SJCRH30 (cell line): ENCODE measurements around the gene CADPS. TPM values are rescaled to one million over a fixed set of nuclear protein-coding genes. Genes with fewer than 3 reads are reported as not detected.

Experiments
- DNase-seq, 2 experiments: peaks; one replicate each; pipeline ENCODE4 v3.0.0-alpha.2; 2015 to 2020
- H3K27ac ChIP-seq: fragments of 250-450 bp; sonication (Bioruptor Pico); 2 replicates; pipeline ENCODE4 v1.5.1; 2020; ENCODE audit warnings: mild to moderate bottlenecking, moderate library complexity
- H3K27me3 ChIP-seq: fragments of 250-450 bp; sonication (Bioruptor Pico); 2 replicates; pipeline ENCODE4 v1.5.1; 2020; ENCODE audit warnings: mild to moderate bottlenecking, moderate library complexity
- H3K36me3 ChIP-seq: fragments of 250-450 bp; sonication (Bioruptor Pico); 2 replicates; pipeline ENCODE4 v1.5.1; 2020; ENCODE audit warnings: mild to moderate bottlenecking, moderate library complexity
- H3K4me1 ChIP-seq: fragments of 250-450 bp; sonication (Bioruptor Pico); 2 replicates; pipeline ENCODE4 v1.5.1; 2020; ENCODE audit warnings: mild to moderate bottlenecking, moderate library complexity
- H3K4me3 ChIP-seq: fragments of 250-450 bp; sonication (Bioruptor Pico); 2 replicates; pipeline ENCODE4 v1.5.1; 2020; ENCODE audit warnings: mild to moderate bottlenecking, moderate library complexity
- H3K9me3 ChIP-seq: fragments of 250-450 bp; sonication (Bioruptor Pico); replicated peaks from 2 replicates; pipeline ENCODE4 v1.5.1; 2020; ENCODE audit warnings: mild to moderate bottlenecking, moderate library complexity
- total RNA-seq: library from RNA; depleted of rRNA; stranded (reverse); fragments of >200 nt; shearing (Covaris generic); gene quantifications from 2 replicates; pipeline ENCODE4 v1.2.3, GENCODE V29; 2014

Gene CADPS
- total RNA-seq, 1 experiment from 2014 or later, result not detected

GRCh38 chr3:62493109-62493801 lies 382.0 kb downstream of the CADPS start:
- Histone ChIP-seq H3K27ac (no peak overlapping the region), H3K36me3 (no peaks in the 10 kb centered on the region), H3K4me1 (no peaks in the 10 kb centered on the region), H3K27me3 (no peaks in the 10 kb centered on the region), H3K9me3 (no peaks in the 10 kb centered on the region), H3K4me3 (no peak overlapping the region)
- DNase-seq, result no peak

DNA sequence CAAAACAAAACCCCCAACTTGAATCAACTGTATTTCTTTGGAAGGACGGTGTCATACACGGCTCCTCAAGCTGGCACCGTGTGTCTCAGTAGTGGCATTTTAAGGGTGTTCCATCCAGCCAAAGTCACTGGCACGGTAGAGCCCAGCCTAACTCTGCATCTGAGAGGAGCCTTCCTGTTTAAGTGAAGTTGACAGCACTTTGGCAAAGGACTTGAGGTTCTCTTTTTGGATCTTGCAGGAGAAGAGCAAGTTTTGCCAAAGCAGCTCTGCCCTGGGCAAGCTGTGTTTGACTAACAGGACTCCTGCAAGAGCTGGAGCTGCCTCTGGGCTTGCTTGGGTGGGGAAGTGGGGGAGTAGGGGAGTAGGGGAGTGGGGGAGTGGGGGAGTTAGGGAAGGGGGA lies 392.3 kb downstream of the CADPS start:
- no peaks in the 10 kb centered on the region for H3K9me3 ChIP-seq
- H3K27ac ChIP-seq, result no peak overlapping the region
- DNase-seq, result no peak
- H3K36me3 ChIP-seq, result no peaks in the 10 kb centered on the region
- no peaks in the 10 kb centered on the region for H3K27me3 ChIP-seq
- no peaks in the 10 kb centered on the region for H3K4me1 ChIP-seq
- H3K4me3 ChIP-seq, result no peak overlapping the region

GRCh38 chr3:62481962-62482361 lies 393.3 kb downstream of the CADPS start:
- Histone ChIP-seq H3K4me3 (no peak overlapping the region), H3K9me3 (no peaks in the 10 kb centered on the region), H3K36me3 (no peaks in the 10 kb centered on the region), H3K4me1 (no peaks in the 10 kb centered on the region), H3K27ac (no peak overlapping the region), H3K27me3 (no peaks in the 10 kb centered on the region)
- DNase-seq, result no peak

DNA sequence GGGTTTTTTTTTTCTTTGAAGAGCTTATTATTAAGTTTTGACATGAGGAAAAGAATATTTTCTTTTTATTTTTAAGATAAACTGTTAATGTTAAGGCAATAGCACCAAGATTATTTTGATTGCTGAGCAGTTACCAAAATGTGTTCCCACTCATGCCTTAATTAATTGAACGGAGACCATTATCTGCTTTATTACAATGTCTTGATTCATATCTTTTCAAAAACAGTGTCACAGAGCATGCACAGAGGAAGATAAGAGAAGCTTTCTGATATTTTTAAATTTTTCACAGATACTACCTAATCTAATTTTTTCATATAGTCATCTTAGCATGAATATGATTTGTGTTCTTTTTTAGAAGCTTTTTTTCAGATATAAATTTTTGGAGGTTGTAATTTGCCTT lies 395.2 kb downstream of the CADPS start:
- DNase-seq, result no peak
- H3K27me3 ChIP-seq, result no peaks in the 10 kb centered on the region
- no peak overlapping the region for H3K4me3 ChIP-seq
- H3K9me3 ChIP-seq, result no peaks in the 10 kb centered on the region
- no peaks in the 10 kb centered on the region for H3K36me3 ChIP-seq
- no peak overlapping the region for H3K27ac ChIP-seq
- H3K4me1 ChIP-seq, result no peaks in the 10 kb centered on the region

DNA sequence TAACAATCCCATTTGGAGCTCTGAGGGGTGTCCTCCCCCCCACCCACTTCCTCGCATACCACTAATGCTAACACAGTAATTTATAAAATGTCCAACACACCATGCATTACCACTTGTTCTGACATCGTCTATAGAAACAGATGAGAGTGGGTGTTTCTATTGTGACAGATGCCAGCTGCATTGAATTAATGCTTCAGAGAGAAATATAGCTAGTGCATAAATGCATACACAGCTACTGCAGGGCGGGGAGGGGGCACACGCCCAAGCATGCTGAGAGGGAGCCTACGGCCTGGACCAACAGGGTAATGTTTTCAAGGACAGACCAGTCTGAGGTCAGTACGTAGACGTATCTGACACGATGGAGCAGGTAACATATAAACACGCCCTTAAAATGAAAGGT lies 395.9 kb downstream of the CADPS start:
- DNase-seq, result no peak
- H3K27me3 ChIP-seq, result no peaks in the 10 kb centered on the region
- no peak overlapping the region for H3K4me3 ChIP-seq
- H3K4me1 ChIP-seq, result no peaks in the 10 kb centered on the region
- H3K27ac ChIP-seq, result no peak overlapping the region
- H3K9me3 ChIP-seq, result no peaks in the 10 kb centered on the region
- H3K36me3 ChIP-seq, result no peaks in the 10 kb centered on the region

- no peak overlapping the region for H3K27ac ChIP-seq
- H3K27me3 ChIP-seq, result no peaks in the 10 kb centered on the region
- no peaks in the 10 kb centered on the region for H3K9me3 ChIP-seq
- no peak for DNase-seq
- no peaks in the 10 kb centered on the region for H3K4me1 ChIP-seq
- H3K36me3 ChIP-seq, result no peaks in the 10 kb centered on the region
- H3K4me3 ChIP-seq, result no peak overlapping the region
These were observed 399.9 kb downstream of the CADPS start for GRCh38 chr3:62475306-62475705.

DNA sequence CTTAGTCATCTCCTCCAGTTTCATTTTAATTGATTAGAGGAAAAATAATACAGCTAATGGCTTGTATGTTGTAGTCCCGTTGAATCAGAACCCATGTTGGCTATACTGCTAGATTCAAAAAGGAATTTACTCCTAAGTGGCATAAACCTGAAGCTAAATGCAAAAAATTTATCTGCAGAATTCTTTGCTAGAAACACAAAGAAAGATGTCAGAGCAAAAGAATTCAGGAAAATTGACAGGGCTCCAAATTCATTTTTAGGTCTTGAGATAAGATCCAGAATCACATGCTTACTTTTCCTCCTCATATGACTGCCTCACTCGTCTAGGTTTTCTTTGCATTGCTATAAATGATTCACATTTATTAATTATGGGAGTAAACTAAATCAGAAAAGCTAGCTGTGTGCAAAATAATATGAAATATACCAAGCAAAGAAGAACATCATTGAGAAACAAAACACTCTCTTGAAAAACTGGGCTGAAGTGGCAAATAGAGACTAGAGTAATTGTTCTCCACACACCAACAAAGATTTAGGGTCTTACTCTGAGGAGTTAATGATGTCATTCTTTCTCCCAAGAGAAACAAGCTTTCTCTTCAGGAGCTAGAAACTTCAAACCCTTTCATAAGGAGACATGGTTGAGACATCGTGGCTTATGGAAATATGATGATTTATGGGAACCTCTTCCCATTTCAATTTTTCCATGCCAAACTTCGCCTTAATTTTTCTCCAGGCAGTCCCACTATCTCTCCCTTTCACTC lies 407.1 kb downstream of the CADPS start:
- Histone ChIP-seq H3K9me3 (no peaks in the 10 kb centered on the region), H3K27me3 (no peaks in the 10 kb centered on the region), H3K36me3 (no peaks in the 10 kb centered on the region), H3K4me1 (no peaks in the 10 kb centered on the region), H3K27ac (no peak overlapping the region), H3K4me3 (no peak overlapping the region)
- no peak for DNase-seq

DNA sequence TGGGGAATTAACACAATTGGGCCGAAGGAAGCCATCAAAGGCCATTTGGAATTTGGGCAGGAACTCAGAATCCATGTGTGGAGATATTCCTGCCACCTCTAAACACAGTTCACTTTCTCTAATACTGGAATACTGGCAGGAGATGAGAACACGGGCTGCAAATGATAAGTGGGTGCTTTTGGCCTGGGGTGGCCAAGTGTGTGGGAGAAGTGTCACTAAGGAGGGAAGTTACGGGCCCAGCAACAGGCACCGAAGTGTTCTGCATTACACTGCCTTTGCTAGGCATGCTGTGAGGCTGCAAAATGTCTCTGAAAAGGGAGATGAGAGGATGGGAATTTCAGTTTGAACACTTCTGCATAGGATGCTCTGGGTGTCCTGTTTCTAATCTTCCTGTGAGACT lies 412.4 kb downstream of the CADPS start:
- H3K9me3 ChIP-seq, result no peaks in the 10 kb centered on the region
- H3K27ac ChIP-seq, result no peak overlapping the region
- H3K4me3 ChIP-seq, result no peak overlapping the region
- no peak for DNase-seq
- H3K4me1 ChIP-seq, result no peaks in the 10 kb centered on the region
- no peaks in the 10 kb centered on the region for H3K36me3 ChIP-seq
- H3K27me3 ChIP-seq, result no peaks in the 10 kb centered on the region

- no peaks in the 10 kb centered on the region for H3K4me1 ChIP-seq
- H3K36me3 ChIP-seq, result no peaks in the 10 kb centered on the region
- H3K27me3 ChIP-seq, result no peaks in the 10 kb centered on the region
- no peak for DNase-seq
- no peaks in the 10 kb centered on the region for H3K9me3 ChIP-seq
- H3K27ac ChIP-seq, result no peak overlapping the region
- H3K4me3 ChIP-seq, result no peak overlapping the region
These were observed 413.0 kb downstream of the CADPS start for GRCh38 chr3:62462104-62462762.

- H3K36me3 ChIP-seq, result no peaks in the 10 kb centered on the region
- DNase-seq, result no peak
- no peaks in the 10 kb centered on the region for H3K4me1 ChIP-seq
- no peaks in the 10 kb centered on the region for H3K27me3 ChIP-seq
- H3K27ac ChIP-seq, result no peak overlapping the region
- H3K9me3 ChIP-seq, result no peaks in the 10 kb centered on the region
- no peak overlapping the region for H3K4me3 ChIP-seq
These were observed 420.3 kb downstream of the CADPS start for GRCh38 chr3:62454916-62455315.

- Histone ChIP-seq H3K27ac (no peak overlapping the region), H3K36me3 (no peaks in the 10 kb centered on the region), H3K9me3 (no peaks in the 10 kb centered on the region), H3K4me3 (no peak overlapping the region), H3K4me1 (no peaks in the 10 kb centered on the region), H3K27me3 (no peaks in the 10 kb centered on the region)
- no peak for DNase-seq
These were observed 421.8 kb downstream of the CADPS start for GRCh38 chr3:62453448-62453847.

DNA sequence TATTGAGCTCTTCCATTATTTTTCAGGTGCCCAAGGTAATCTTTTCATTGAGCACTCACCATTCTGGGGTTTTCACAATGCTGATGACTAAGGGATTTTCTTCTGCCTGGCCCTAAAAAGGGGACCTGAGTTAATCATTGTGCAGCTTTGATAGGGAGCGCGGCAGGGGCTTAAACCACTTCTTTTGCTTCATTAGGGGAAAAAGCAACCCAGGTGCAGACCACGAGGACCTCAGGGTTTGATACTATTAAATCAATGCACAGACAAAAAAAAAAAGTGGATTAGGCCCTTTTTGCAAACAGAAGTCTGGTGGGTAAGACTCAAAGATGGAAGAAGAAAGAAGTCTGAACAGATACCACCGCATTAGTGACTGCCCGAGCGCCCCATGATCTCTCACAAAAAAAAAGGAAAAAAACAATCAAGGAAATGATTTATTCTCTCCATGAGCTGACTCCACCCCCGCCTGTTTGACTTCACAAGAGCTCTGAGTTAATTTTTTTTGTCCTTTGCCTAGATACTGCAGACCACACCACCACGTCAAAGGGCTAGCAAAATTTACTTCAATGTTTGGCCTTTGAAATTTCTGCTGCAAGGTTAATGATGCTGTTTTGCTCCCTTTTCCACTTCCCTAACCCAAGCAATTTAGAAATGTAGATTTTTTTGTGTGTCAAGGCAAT lies 423.9 kb downstream of the CADPS start:
- Histone ChIP-seq H3K4me1 (no peaks in the 10 kb centered on the region), H3K9me3 (no peaks in the 10 kb centered on the region), H3K27ac (no peak overlapping the region), H3K36me3 (no peaks in the 10 kb centered on the region), H3K27me3 (no peaks in the 10 kb centered on the region), H3K4me3 (no peak overlapping the region)
- no peak for DNase-seq

- Histone ChIP-seq H3K4me3 (no peak overlapping the region), H3K36me3 (no peaks in the 10 kb centered on the region)
- DNase-seq, result no peak
These were observed 428.8 kb downstream of the CADPS start for GRCh38 chr3:62446337-62446940.

DNA sequence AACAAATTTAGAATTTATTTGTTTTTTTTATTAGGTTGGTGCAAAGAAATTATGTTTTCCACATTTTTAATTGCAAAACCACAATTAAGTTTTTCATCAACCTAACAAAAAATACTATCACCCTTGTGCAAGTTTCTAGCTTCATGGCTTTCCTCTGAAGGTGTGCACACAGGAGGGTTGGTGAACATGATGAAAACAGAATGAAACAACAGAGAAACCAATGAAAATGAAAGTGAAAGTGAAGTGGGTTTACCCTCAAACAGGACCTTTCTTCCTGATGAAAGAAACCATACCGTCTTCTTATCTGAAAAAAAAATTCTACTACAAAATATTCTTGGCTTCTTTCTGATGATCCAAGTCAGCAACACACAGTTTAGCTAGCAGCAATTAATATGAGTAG lies 429.9 kb downstream of the CADPS start:
- Histone ChIP-seq H3K4me3 (peak overlapping the region; percentile 18; the same call in 1 of the 2 replicates), H3K4me1 (no peaks in the 10 kb centered on the region), H3K9me3 (no peaks in the 10 kb centered on the region), H3K27me3 (no peaks in the 10 kb centered on the region), H3K27ac (no peak overlapping the region), H3K36me3 (no peaks in the 10 kb centered on the region)
- no peak for DNase-seq

More at GRCh38 chr3:62446337-62446940, 428.8 kb downstream of the CADPS start:
- no peaks in the 10 kb centered on the region for H3K27me3 ChIP-seq
- H3K9me3 ChIP-seq, result no peaks in the 10 kb centered on the region
- no peak overlapping the region for H3K27ac ChIP-seq
- H3K4me1 ChIP-seq, result no peaks in the 10 kb centered on the region
